K562 (cell line): Measurements from ENCODE around the gene TREX2. TPM values are rescaled to one million over a fixed set of nuclear protein-coding genes. Genes with fewer than 3 reads are reported as not detected.
A peak's percentile ranks its signal among the peaks of the same experiment; 100 is the strongest.

Source experiments
- ARHGAP35 ChIP-seq: fragments of 450-650 bp; IDR thresholded peaks from 2 replicates; pipeline ENCODE4 v1.6.1; 2018; ENCODE audit not compliant: partially characterized antibody
- CBX1 ChIP-seq: sonication (generic); IDR thresholded peaks from 2 replicates; pipeline ENCODE4 v1.6.1; 2016; ENCODE audit warnings: antibody characterized with exemption, low read depth, mild to moderate bottlenecking
- CBX2 ChIP-seq: fragments of 200-600 bp; sonication (generic); IDR thresholded peaks from one replicate; pipeline ENCODE4 v1.6.1; 2012; ENCODE audit warnings: mild to moderate bottlenecking, low read length, inconsistent platforms; ENCODE audit not compliant: insufficient read depth, poor library complexity, severe bottlenecking
- CBX8 ChIP-seq: fragments of 200-600 bp; sonication (generic); IDR thresholded peaks from 2 replicates; pipeline ENCODE4 v1.6.1; 2012; ENCODE audit warnings: borderline replicate concordance, mixed run types, low read depth, mild to moderate bottlenecking, moderate library complexity, mixed read lengths, low read length, control low read depth, inconsistent platforms; ENCODE audit not compliant: poor library complexity, severe bottlenecking; ENCODE audit errors: extremely low read depth
- CEBPG ChIP-seq, 3 experiments: fragments of 200-800 bp in 1 of 3; sonication (Bioruptor generic) in 1 of 3; sonication (generic) in 1 of 3; formaldehyde crosslinking in 1 of 3; IDR thresholded peaks in 2 of 3; conservative IDR thresholded peaks in 1 of 3; 2 replicates each; pipeline versions ENCODE4 v1.6.1 to v1.8.0; 2016 to 2022; ENCODE audit warnings: missing compliant biosample characterization in 2 of 3, missing genetic modification characterization in 2 of 3, mild to moderate bottlenecking in 1 of 3, missing genetic modification reagents in 1 of 3
- DIDO1 ChIP-seq: fragments of 450-650 bp; IDR thresholded peaks from 2 replicates; pipeline ENCODE4 v1.6.1; 2016; ENCODE audit warnings: low read depth, missing biosample characterization, missing genetic modification characterization
- DPF2 ChIP-seq: fragments of 450-650 bp; IDR thresholded peaks from 2 replicates; pipeline ENCODE4 v1.6.1; 2016
- FOXK2 ChIP-seq, 2 experiments: fragments of 450-650 bp; IDR thresholded peaks in 1 of 2; conservative IDR thresholded peaks in 1 of 2; 2 replicates each; pipeline ENCODE4 v1.6.1; 2016; ENCODE audit warnings: low read depth in 2 of 2, mild to moderate bottlenecking in 1 of 2
- HDAC3 ChIP-seq: fragments of 450-650 bp; IDR thresholded peaks from 2 replicates; pipeline ENCODE4 v1.6.1; 2018; ENCODE audit warnings: borderline replicate concordance, mild to moderate bottlenecking, moderate library complexity; ENCODE audit not compliant: partially characterized antibody
- HNRNPL ChIP-seq: fragments of 200-400 bp; formaldehyde crosslinking; IDR thresholded peaks from 2 replicates; pipeline ENCODE4 v1.6.1; 2017; ENCODE audit warnings: low read depth, mild to moderate bottlenecking, low read length
- MECOM ChIP-seq: fragments of 250-450 bp; sonication (Bioruptor Pico); IDR thresholded peaks from 2 replicates; pipeline ENCODE4 v1.8.0; 2022; ENCODE audit warnings: inconsistent platforms
- NBN ChIP-seq: fragments of 450-650 bp; IDR thresholded peaks from 2 replicates; pipeline ENCODE4 v1.6.1; 2016; ENCODE audit warnings: low read depth, mild to moderate bottlenecking
- NCOA2 ChIP-seq, 2 experiments: fragments of 450-650 bp; IDR thresholded peaks; 2 replicates each; pipeline ENCODE4 v1.6.1; 2018; ENCODE audit warnings: mild to moderate bottlenecking in 2 of 2, moderate library complexity in 1 of 2; ENCODE audit not compliant: partially characterized antibody in 2 of 2
- NCOA4 ChIP-seq: fragments of 450-650 bp; IDR thresholded peaks from 2 replicates; pipeline ENCODE4 v1.6.1; 2018; ENCODE audit warnings: mild to moderate bottlenecking; ENCODE audit not compliant: partially characterized antibody
- NFE2L1 ChIP-seq: fragments of 450-650 bp; IDR thresholded peaks from 2 replicates; pipeline ENCODE4 v1.6.1; 2016; ENCODE audit warnings: missing genetic modification characterization, low read depth, mild to moderate bottlenecking, missing compliant biosample characterization, moderate library complexity, borderline replicate concordance
- PHF21A ChIP-seq: fragments of 450-650 bp; IDR thresholded peaks from 2 replicates; pipeline ENCODE4 v1.6.1; 2017; ENCODE audit warnings: low read depth, borderline replicate concordance
- SMARCE1 ChIP-seq: fragments of 450-650 bp; IDR thresholded peaks from 2 replicates; pipeline ENCODE4 v1.7.1; 2016; ENCODE audit warnings: mild to moderate bottlenecking
- SP1 ChIP-seq: sonication (generic); formaldehyde crosslinking; IDR thresholded peaks from 2 replicates; pipeline ENCODE4 v1.8.1; 2022; ENCODE audit warnings: mild to moderate bottlenecking, missing genetic modification reagents
- ZFX ChIP-seq: sonication (generic); formaldehyde crosslinking; IDR thresholded peaks from 2 replicates; pipeline ENCODE4 v1.8.0; 2022; ENCODE audit warnings: mild to moderate bottlenecking, missing genetic modification reagents, moderate library complexity
- ZNF41 ChIP-seq: fragments of 250-450 bp; sonication (Bioruptor Pico); conservative IDR thresholded peaks from 2 replicates; pipeline ENCODE4 v1.4.0; 2020; ENCODE audit warnings: mild to moderate bottlenecking
- ZNF586 ChIP-seq: fragments of 450-650 bp; formaldehyde crosslinking; conservative IDR thresholded peaks from 2 replicates; pipeline ENCODE4 v1.4.0; 2020; ENCODE audit warnings: mild to moderate bottlenecking, moderate library complexity
- polyA plus RNA-seq, 8 experiments: library from polyadenylated mRNA; depleted of rRNA in 4 of 8; stranded (reverse) in 5 of 8; unstranded in 3 of 8; fragments of >200 nt; fragmentation: Nextera tagmentation in 2 of 8; fragmentation: Illumina TruSeq in 1 of 8; extraction: Ambion mirVana in 2 of 8; extraction: Trizol in 1 of 8; gene quantifications; 2 replicates each; pipeline versions ENCODE4 v1.2.1 to v1.2.3, GENCODE V29; 2011 to 2014; ENCODE audit warnings: inconsistent platforms in 1 of 8, missing spikeins in 1 of 8
- total RNA-seq, 7 experiments: library from RNA; depleted of rRNA in 6 of 7; stranded (reverse); fragments of >200 nt in 6 of 7; fragmentation: Illumina TruSeq in 2 of 7; extraction: Trizol in 2 of 7; gene quantifications; 2 replicates each; pipeline versions ENCODE4 v1.2.1 to v1.2.3, GENCODE V29; 2011 to 2021; ENCODE audit warnings: low replicate concordance in 1 of 7
- TF ChIP-seq, protein P1 (sequence below): sonication (generic); formaldehyde crosslinking; IDR thresholded peaks from 2 replicates; pipeline ENCODE4 v1.5.0; 2020; ENCODE audit warnings: missing genetic modification reagents
- TF ChIP-seq, protein P2 (sequence below): sonication (generic); formaldehyde crosslinking; IDR thresholded peaks from 2 replicates; pipeline ENCODE4 v1.9.0; 2022; ENCODE audit warnings: mild to moderate bottlenecking, missing genetic modification reagents
- TF ChIP-seq, protein P3 (sequence below): IDR thresholded peaks from 2 replicates; pipeline ENCODE4 v1.6.1; 2014; ENCODE audit warnings: antibody characterized with exemption
- TF ChIP-seq, protein P4 (sequence below): fragments of 450-650 bp; IDR thresholded peaks from one replicate; pipeline ENCODE4 v1.6.1; 2018; ENCODE audit warnings: mild to moderate bottlenecking, moderate library complexity; ENCODE audit not compliant: partially characterized antibody

TREX2 gene
- total and polyA plus RNA-seq, 9 of the 15 experiments (the other 6 are each of a cell fraction or from before 2014, with no cell fraction given) = 0.07 to 1.5 (median 0.33) TPM; not detected in 2

DNA sequence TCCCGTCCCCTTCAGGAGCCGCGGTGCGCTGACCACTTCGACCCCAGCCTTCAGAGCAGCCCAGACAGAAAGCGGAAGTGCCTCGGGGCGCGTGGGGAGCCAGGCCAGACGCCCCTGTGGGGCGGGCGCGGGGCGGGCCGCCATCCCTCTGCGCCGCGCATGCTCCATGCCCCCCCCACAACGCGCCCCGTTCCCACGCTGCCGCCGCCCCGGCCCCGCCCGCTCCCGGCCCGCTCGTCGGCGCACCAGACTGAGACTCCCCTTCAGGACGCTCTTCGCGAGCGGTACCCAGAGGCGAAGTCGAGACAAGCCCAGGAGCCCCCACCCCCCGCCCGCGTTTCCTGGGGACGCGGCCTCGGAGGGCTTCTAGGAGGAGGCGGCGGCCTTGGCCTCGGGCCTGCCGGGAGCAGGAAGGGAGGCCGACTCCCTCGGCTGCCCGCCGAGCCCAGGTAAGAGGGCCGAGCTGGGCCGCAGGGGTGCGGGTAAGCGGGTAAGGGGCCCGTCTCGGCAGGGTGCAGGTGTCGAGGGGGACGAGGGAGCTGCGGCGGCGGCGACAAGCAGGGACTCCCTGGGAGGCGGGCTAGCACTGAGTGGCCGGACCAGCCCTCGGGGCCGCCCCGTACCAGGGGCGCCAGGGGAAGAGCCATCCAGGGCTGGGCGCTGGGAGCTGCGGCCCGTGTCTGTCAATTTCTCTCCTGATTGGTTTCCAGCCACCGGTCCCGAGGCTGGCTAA lies 34.4 kb downstream of the TREX2 start, which contains the start of gene ZFP92 (continued):
- TF ChIP-seq, protein P1, sequence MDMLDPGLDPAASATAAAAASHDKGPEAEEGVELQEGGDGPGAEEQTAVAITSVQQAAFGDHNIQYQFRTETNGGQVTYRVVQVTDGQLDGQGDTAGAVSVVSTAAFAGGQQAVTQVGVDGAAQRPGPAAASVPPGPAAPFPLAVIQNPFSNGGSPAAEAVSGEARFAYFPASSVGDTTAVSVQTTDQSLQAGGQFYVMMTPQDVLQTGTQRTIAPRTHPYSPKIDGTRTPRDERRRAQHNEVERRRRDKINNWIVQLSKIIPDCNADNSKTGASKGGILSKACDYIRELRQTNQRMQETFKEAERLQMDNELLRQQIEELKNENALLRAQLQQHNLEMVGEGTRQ = no peak
- TF ChIP-seq DPF2 (no peak), ARHGAP35 (no peak), ZNF586 (CRISPR knock-in tag) (no peak), SMARCE1 (no peak), CBX2 (no peak), SP1 (CRISPR knock-in tag) (no peak; the same call in 1 of the 2 replicates), MECOM (CRISPR knock-in tag) (no peak), FOXK2 (conservative IDR thresholded peaks at IDR 0.05 in 1 of 2, IDR thresholded peaks at IDR 0.05 in 1 of 2; ENCODE audit: low read depth in 2 of 2) (no peak), NCOA4 (no peak), ZFX (CRISPR knock-in tag) (peak; percentile 69), DIDO1 (no peak), NCOA2 (IDR thresholded peaks at IDR 0.05; ENCODE audit: partially characterized antibody in 2 of 2) (no peak), CBX8 (no peak), HNRNPL (no peak), PHF21A (no peak), NFE2L1 (no peak), NBN (no peak), CEBPG (CRISPR knock-in tag; IDR thresholded peaks at IDR 0.05) (no peak), CEBPG (tag; conservative IDR thresholded peaks at IDR 0.05 in 1 of 2, IDR thresholded peaks at IDR 0.05 in 1 of 2) (no peak), HDAC3 (no peak), CBX1 (peak; percentile 83; the same call in 1 of the 2 replicates), ZNF41 (CRISPR knock-in tag) (no peak)
- TF ChIP-seq, protein P2, sequence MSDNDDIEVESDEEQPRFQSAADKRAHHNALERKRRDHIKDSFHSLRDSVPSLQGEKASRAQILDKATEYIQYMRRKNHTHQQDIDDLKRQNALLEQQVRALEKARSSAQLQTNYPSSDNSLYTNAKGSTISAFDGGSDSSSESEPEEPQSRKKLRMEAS (CRISPR knock-in tag) = peak; percentile 65
- TF ChIP-seq, protein P3, sequence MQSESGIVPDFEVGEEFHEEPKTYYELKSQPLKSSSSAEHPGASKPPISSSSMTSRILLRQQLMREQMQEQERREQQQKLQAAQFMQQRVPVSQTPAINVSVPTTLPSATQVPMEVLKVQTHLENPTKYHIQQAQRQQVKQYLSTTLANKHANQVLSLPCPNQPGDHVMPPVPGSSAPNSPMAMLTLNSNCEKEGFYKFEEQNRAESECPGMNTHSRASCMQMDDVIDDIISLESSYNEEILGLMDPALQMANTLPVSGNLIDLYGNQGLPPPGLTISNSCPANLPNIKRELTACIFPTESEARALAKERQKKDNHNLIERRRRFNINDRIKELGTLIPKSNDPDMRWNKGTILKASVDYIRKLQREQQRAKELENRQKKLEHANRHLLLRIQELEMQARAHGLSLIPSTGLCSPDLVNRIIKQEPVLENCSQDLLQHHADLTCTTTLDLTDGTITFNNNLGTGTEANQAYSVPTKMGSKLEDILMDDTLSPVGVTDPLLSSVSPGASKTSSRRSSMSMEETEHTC = no peak
- TF ChIP-seq, protein P4, sequence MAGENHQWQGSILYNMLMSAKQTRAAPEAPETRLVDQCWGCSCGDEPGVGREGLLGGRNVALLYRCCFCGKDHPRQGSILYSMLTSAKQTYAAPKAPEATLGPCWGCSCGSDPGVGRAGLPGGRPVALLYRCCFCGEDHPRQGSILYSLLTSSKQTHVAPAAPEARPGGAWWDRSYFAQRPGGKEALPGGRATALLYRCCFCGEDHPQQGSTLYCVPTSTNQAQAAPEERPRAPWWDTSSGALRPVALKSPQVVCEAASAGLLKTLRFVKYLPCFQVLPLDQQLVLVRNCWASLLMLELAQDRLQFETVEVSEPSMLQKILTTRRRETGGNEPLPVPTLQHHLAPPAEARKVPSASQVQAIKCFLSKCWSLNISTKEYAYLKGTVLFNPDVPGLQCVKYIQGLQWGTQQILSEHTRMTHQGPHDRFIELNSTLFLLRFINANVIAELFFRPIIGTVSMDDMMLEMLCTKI = no peak
